HEK293T (cell line): ENCODE measurements around the gene HLA-E.

Experiments
- CTCF ChIA-PET: fragments of 350-600 bp; formaldehyde crosslinking; extraction: SDS; loops from one replicate; lab custom pipeline; 2021; ENCODE audit warnings: antibody characterized with exemption, inconsistent platforms; lab: Yijun Ruan, JAX
- POLR2A ChIA-PET: fragments of 350-600 bp; formaldehyde crosslinking; extraction: SDS; loops from one replicate; lab custom pipeline; 2020; ENCODE audit warnings: antibody characterized with exemption, inconsistent platforms; lab: Yijun Ruan, JAX
- DNase-seq: peaks from one replicate; pipeline ENCODE4 v3.0.0; 2012; ENCODE audit warnings: mixed read lengths; ENCODE audit errors: extremely low spot score
- ARNT ChIP-seq: fragments of 450-650 bp; IDR thresholded peaks from 2 replicates; pipeline ENCODE4 v1.6.1; 2017; ENCODE audit warnings: mild to moderate bottlenecking
- BHLHE40 ChIP-seq: fragments of 450-650 bp; IDR thresholded peaks from 2 replicates; pipeline ENCODE4 v1.6.1; 2016; ENCODE audit warnings: mild to moderate bottlenecking, moderate library complexity, borderline replicate concordance
- CTBP1 ChIP-seq: fragments of 450-650 bp; IDR thresholded peaks from 2 replicates; pipeline ENCODE4 v1.6.1; 2016; ENCODE audit warnings: borderline replicate concordance
- ELF4 ChIP-seq: fragments of 450-650 bp; IDR thresholded peaks from 2 replicates; pipeline ENCODE4 v1.6.1; 2017; ENCODE audit warnings: antibody characterized with exemption
- FOXA1 ChIP-seq: fragments of 450-650 bp; IDR thresholded peaks from 2 replicates; pipeline ENCODE4 v1.6.1; 2016; ENCODE audit warnings: mild to moderate bottlenecking
- FOXK2 ChIP-seq: fragments of 450-650 bp; IDR thresholded peaks from 2 replicates; pipeline ENCODE4 v1.6.1; 2016; ENCODE audit warnings: mild to moderate bottlenecking
- FOXM1 ChIP-seq: fragments of 450-650 bp; IDR thresholded peaks from 2 replicates; pipeline ENCODE4 v1.6.1; 2017; ENCODE audit warnings: mild to moderate bottlenecking, borderline replicate concordance
- HDGF ChIP-seq: fragments of 450-650 bp; IDR thresholded peaks from 2 replicates; pipeline ENCODE4 v1.6.1; 2017; ENCODE audit warnings: antibody characterized with exemption, borderline replicate concordance
- L3MBTL2 ChIP-seq: fragments of 450-650 bp; conservative IDR thresholded peaks from 2 replicates; pipeline ENCODE4 v1.6.1; 2016; ENCODE audit warnings: mild to moderate bottlenecking
- LEF1 ChIP-seq: fragments of 450-650 bp; IDR thresholded peaks from 2 replicates; pipeline ENCODE4 v1.6.1; 2017; ENCODE audit warnings: mild to moderate bottlenecking, borderline replicate concordance
- NFRKB ChIP-seq: fragments of 450-650 bp; IDR thresholded peaks from 2 replicates; pipeline ENCODE4 v1.6.1; 2016; ENCODE audit warnings: mild to moderate bottlenecking, moderate library complexity
- SP1 ChIP-seq: fragments of 450-650 bp; IDR thresholded peaks from 2 replicates; pipeline ENCODE4 v1.6.1; 2017
- SUZ12 ChIP-seq: fragments of 450-650 bp; IDR thresholded peaks from 2 replicates; pipeline ENCODE4 v1.6.1; 2016; ENCODE audit warnings: mild to moderate bottlenecking
- TARDBP ChIP-seq: fragments of 450-650 bp; IDR thresholded peaks from 2 replicates; pipeline ENCODE4 v1.6.1; 2016
- ZNF384 ChIP-seq: fragments of 450-650 bp; IDR thresholded peaks from 2 replicates; pipeline ENCODE4 v1.6.1; 2016
- TF ChIP-seq, protein P1 (sequence below): fragments of 450-650 bp; IDR thresholded peaks from 2 replicates; pipeline ENCODE4 v1.6.1; 2016

The HLA-E gene

DNA sequence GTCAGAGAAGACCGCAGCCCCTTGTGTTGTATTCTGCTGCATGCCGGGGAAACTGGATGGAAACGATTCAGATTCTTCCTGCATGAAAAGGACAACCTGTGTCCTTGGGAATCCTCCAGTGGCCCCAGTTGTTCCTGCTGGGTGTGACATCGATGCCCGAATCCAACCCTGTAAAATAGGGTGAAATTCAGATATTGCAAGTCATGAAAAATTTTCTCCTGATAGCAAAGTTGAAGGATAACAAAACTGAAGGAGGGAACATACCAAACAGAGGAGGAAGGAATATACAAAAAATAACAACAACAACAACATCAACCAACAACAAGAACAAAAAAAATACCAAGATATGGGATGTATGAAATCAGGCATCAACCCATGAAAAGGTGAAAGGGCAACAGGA is 28.3 kb upstream of the HLA-E start:
- no peak for TF ChIP-seq NFRKB
- TF ChIP-seq FOXK2 = no peak
- TF ChIP-seq, protein P1, sequence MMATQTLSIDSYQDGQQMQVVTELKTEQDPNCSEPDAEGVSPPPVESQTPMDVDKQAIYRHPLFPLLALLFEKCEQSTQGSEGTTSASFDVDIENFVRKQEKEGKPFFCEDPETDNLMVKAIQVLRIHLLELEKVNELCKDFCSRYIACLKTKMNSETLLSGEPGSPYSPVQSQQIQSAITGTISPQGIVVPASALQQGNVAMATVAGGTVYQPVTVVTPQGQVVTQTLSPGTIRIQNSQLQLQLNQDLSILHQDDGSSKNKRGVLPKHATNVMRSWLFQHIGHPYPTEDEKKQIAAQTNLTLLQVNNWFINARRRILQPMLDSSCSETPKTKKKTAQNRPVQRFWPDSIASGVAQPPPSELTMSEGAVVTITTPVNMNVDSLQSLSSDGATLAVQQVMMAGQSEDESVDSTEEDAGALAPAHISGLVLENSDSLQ = no peak
- TF ChIP-seq ARNT = no peak
- TF ChIP-seq TARDBP = no peak
- TF ChIP-seq SP1 = no peak
- TF ChIP-seq HDGF = no peak
- no peak for TF ChIP-seq BHLHE40
- TF ChIP-seq FOXA1 = no peak
- TF ChIP-seq LEF1 = no peak
- ChIA-PET CTCF (no interaction called here), POLR2A (no interaction called here)
- DNase-seq = no peak

DNA sequence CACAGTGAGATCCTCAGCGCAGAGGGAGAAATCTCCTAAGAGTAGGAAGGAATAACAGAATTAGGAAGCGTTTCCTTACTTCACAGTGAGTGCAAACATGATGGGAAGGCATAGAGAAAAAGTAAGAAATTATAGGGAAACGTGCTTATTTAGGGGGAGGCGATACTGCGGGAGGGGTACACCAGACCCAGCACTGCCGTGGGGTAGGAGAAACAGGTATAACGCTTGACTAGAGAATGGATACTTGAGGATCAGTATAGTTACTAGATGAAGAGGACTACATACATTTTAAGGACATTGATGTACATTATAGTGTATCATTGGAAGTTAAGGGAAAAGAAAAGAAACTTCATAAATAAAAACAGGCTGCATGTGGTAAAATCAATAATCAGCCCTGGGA is 26.8 kb upstream of the HLA-E start:
- POLR2A ChIA-PET = no interaction called here
- DNase-seq = no peak
- TF ChIP-seq ARNT = no peak
- TF ChIP-seq CTBP1 = no peak
- TF ChIP-seq ELF4 = no peak
- TF ChIP-seq FOXA1 = no peak
- TF ChIP-seq, protein P1 = no peak
- CTCF ChIA-PET = no interaction called here

DNA sequence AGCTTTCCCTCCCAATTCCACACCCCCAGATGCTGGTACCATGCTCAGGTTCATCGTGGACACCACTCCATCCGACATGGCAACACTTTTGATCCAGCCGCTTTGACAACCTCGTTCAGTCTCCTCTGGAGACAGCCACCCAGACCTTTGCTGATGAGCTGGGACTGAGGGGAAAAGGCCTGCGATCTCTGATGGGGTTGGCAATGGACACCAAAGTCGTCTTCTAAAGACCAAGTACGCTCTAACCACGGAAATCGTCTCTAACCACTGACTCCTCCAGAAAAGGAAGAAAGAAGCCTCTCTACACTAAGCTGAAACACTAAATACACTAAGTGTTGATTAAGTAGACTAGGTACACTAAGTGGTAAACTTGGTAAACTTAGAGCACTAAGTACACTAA is 26.1 kb upstream of the HLA-E start:
- POLR2A ChIA-PET = interaction anchor here (0.7 kb wide), 1 partner anchor 17 kb away, joined by 3 read pairs; no protein-coding TSS in a partner anchor
- CTCF ChIA-PET = interaction anchor here (0.8 kb wide), 1 partner anchor 9 kb away, joined by 3 read pairs; no protein-coding TSS in a partner anchor
- no peak for DNase-seq
- TF ChIP-seq FOXA1 (no peak), L3MBTL2 (no peak), ARNT (no peak), LEF1 (no peak), HDGF (no peak), ELF4 (no peak), TARDBP (no peak), NFRKB (no peak)

DNA sequence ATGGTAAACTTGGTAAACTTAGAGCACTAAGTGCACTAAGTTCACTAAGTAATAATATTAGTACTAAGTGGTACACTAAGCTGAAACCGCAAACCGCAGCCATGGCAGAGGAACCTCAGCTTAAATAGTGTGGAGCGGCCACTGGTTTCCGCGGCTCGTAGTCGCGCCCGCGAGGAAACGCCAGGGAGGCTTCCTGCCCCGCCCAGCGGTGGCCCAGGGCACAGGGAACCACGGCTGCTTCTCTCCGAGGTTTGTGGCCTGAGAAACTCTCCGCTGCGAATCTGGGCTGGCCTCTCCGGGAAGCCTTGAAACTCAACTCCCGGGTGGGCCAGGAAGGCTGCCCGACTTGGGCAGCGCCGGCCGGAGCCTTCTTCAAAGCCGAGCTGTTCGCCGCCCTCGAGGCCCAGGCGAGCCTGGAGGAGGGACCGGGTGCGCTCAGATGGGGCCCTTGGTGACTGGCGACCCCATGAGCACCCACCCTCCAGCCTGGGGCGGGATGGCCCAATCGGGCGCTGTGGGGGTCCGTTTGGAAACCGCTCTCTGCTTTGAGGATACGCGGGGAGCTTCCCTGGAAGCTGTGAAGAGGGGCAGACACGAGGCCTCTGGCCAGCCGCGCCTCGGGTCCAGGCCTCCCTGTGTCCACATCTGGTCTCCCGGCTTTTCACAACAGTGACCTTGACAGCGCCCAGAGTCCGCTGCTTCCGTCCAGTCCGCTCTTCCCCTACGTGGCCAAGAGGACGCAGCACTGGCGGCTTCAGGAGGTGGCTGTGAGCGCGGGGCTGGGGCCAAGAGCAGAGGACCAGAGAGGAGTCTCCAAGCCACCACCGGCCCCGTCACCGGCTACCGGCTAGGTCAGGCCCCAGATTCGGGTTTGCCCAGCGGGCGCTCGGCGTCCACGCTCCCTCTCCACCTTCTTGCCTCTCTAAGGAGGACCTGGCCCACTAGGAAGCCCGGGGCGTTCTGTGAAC is 25.4 kb upstream of the HLA-E start:
- no peak for TF ChIP-seq FOXA1
- no peak for TF ChIP-seq FOXM1
- TF ChIP-seq TARDBP = no peak
- TF ChIP-seq SUZ12 = no peak
- no peak for TF ChIP-seq ARNT
- TF ChIP-seq ZNF384 = no peak
- TF ChIP-seq LEF1 = no peak
- no peak for TF ChIP-seq L3MBTL2
- TF ChIP-seq, protein P1 = no peak
- no peak for TF ChIP-seq CTBP1
- TF ChIP-seq NFRKB = no peak
- TF ChIP-seq BHLHE40 = no peak
- no peak for TF ChIP-seq ELF4
- no peak for TF ChIP-seq SP1
- no peak for TF ChIP-seq HDGF
- TF ChIP-seq FOXK2 = no peak
- ChIA-PET POLR2A (interaction anchor here (0.7 kb wide), 1 partner anchor 17 kb away, joined by 3 read pairs; no protein-coding TSS in a partner anchor), CTCF (interaction anchor here (0.8 kb wide), 1 partner anchor 10 kb away, joined by 3 read pairs; no protein-coding TSS in a partner anchor)
- DNase-seq = no peak

DNA sequence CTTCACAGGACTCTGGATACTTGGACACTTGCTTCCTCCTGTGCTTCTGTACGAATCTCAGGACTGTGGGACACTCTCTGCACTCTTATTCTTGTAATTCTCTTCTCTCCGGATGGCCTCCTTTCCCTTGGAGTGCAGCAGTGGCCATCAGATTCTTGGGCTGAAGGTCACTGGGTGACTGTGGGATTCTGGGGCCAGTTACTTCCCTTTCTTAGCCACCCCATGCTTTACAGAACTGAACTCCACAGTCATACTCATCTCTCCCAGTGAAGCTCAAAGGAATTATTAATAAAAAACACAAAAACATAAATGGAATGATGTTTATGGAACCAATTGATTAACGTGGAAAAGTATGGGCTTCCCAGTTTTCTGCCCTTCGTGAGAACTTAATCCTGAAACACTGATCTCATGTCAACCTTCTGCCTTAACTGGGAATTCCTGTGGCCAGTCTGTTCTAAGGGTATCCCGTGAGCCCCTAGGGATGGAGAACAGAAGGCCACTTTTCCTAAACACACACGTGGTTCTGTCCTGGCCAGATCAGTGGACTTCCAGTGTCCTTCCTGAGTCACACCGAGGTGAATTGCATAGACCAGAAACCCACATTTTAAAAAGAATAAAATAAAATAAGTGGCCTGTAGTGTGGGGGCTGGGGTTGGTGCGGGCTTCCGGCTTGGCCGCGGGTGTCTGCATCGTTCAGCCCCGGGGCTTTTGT is 23.6 kb upstream of the HLA-E start:
- POLR2A ChIA-PET = interaction anchor here (0.8 to 0.9 kb wide), 2 partner anchors 9 to 92 kb away, joined by 3 to 4 read pairs; partner anchors contain the start of gene PRR3
- CTCF ChIA-PET = interaction anchor here (0.6 kb wide), 1 partner anchor 12 kb away, joined by 3 read pairs; no protein-coding TSS in a partner anchor

More for the DNA sequence above, 23.6 kb upstream of the HLA-E start:
- TF ChIP-seq FOXM1 (no peak), ZNF384 (no peak), TARDBP (no peak), LEF1 (no peak), BHLHE40 (no peak), CTBP1 (no peak), ELF4 (no peak), SP1 (no peak), ARNT (no peak), FOXK2 (no peak), L3MBTL2 (no peak), HDGF (no peak)
- TF ChIP-seq, protein P1 = no peak
- DNase-seq = no peak
